ENCODE data around the gene CFAP299.

The CFAP299 gene

DNA sequence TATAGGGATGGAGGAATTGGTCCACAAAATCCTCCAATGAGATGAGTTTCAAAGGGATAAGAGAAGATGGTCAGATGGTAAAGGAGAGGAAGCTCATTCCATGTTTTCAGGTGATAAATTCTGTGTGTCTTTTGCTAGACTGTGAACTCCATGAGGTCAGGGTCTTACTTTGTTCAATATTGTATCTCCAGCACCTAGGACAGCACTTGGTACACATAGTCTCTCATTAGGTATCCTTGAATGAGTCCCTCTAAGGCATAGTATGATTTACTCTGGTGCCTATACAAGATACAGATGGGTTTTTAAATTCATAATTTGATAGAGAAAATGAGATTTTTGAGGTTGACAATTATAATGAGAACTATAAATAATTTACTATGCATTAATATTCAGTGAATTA is 510.7 kb downstream of the CFAP299 start:
- DNase-seq, result no peak

DNA sequence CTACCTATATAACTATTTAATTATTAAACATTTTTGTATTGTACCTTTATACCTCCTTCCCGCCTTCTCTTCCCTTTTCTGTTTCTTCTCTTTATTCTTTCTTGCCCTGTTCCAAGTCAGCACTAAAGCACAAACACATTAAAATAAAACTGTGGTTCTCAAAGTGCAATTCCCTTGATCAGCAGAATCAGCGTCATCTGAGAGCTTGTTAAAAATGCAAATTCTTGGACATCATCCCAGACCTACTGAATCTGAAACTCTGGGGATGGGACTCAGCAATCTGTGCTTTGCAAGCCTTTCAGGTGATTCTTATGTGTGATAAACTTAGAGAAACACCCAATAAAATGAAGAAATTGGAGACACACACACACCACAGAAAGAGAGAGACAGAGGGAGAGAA is 516.5 kb downstream of the CFAP299 start:
- DNase-seq, result no peak

DNA sequence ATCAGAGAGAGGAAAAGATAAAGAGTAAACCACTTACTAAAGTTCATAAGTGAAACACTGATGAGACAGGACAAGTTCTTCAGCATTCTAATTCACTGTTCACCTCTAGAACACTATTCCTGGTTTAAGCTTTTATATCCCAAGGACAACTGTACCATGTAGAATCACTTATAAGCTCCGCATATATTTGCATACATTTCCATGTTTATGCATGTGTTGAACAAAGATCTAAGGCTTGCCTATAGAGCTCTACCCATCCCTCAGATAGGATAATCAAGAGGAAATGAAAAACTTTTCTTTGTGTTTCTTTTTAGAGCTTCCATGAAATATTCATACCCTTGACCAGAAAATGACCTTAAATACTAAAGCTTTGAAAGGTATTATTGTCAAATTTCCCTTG is 538.0 kb downstream of the CFAP299 start:
- no peak for DNase-seq

DNA sequence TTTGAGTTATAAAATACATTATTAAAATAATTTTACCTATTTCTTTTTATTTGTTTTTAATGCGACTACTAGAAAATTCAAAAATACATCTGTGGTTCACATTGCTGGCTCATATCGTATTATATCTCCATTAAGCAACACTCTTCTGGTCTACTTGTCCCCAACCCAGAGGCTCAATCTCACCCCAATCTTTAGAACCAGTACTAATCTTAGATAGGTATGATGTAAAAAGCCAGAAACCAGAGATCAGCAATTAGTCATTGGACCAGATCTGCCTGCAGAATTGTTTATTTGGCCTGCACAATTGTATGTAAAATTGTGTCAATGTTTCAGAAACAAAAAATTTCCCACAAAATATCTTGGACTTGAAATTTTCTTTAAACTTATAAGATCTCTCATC is 539.4 kb downstream of the CFAP299 start:
- no peak for DNase-seq

DNA sequence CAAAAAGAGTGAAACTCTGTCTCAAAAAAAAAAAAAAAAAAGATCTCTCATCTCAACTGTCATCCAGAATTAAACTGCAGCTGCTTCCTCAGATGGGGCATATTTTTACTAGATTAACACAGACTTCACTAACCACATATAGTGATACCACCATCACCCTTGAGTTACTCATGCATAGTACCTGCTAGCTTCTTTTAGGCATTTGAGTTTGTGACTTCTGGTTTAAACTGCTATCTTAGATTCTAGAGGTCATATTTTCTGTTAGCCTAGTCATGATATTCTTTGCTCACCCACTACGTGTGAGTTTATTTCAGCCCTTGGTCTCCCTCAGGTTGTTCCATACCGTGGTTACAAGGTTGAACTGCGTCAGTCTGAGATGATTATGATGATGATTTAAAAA is 540.1 kb downstream of the CFAP299 start:
- no peak for DNase-seq

DNA sequence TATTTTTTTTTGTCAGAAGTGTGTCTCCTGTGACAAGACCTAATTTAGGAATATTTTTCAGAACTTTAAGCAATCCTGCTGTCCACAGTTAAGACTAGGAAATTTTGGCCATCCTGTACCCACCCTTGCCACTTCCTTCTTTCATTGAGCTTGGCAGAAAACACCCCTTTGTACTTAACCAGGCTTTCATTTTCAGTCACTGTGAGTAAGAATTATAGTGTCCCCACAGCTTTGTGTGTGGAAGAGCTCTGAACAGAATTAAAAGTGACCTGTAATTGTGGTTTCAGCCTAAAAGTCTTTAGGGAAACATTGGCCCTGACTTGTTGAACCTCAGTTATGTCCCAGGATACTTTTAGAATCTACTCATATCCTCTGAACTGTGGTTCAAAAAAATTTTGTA is 541.3 kb downstream of the CFAP299 start:
- DNase-seq, result no peak

DNA sequence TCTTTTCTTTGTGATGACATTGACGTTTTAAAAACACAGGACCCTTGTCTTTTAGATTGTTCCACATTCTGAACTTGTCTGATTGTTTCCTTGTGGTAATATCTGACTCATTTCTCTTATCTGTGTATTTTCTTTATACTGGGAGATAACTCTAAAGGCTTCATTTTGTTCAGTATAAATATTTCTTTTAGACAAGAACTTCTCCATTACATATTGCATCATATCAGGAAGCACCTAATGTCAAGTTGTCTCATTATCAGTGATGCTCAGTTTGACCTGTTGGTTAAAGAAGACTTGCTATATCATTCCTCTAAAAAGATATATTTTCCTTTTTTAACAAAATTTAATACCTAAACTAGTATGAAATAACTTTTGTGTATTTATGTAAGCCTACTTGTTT is 542.7 kb downstream of the CFAP299 start:
- no peak for DNase-seq

DNA sequence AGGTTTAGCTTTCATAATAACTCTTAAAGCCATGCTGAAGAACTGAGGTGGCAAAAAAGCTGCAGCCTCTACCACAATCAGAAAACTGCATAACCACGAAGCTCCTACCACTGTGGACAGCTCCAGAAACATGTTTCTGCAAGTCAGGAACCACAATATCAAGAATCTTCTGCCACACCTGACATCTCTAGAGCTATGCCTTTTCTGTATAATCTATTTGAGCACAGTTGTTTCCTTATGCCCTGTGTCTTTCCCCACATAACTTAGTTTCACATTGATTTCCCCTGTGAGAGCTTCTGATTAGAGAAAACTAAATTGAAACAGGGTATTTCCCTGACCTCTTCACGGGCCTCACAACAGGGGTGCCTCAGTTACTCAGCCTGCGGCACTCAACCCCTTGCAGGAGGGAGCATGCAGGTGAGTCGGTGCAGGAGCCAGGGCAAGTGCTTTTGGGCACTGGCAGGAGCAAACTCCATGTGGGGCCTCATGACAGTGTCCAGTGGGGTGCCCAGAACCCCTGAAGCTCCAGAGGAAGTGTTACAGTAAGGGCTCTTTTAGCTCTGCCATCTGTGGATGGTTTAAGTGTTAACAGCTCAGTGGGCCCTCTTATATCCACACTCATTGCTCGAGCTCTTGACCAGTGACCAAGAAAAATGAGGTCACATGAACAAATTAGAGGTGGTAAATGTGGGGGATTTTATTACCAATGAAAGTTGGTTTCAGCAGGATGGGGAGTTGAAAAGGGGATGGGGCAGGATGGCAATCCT is 562.2 kb downstream of the CFAP299 start:
- DNase-seq, result no peak

DNA sequence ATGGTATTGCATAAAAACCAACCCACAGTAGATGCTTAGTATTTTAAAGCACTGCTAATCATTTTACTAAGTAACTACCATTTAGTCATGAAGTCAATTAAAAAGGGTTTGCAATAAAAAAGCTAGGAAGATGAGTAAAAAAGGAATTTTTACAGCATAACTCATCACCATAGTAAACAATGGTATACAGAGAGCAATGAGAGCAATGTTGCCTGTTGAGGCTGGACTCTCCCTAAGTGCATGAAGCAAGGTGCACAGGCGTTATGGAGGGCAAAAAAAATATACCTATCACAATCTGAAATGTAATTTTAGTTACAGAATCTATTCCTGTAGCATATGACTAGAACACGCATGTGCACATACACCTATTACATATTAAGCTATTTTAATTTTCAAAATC is 565.4 kb downstream of the CFAP299 start:
- no peak for DNase-seq

DNA sequence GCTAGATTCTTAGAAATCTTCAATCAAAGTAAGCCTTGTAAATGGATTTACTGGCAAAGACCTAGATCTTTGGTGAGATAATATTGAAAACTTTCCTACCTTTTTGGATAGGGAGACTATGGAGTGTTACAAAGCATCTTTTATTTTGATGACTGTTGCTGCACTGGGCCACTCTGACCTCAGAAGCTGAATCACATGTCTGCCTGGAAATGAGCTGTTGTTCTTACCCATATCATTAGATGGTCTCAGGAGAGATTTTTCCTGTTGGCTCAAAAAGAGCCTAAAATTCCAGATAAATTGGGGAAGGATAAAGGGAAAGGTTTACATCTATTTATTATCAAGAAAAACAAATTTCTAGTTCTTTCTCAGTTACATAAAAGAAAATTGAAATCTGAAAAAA is 567.5 kb downstream of the CFAP299 start:
- DNase-seq, result no peak

DNA sequence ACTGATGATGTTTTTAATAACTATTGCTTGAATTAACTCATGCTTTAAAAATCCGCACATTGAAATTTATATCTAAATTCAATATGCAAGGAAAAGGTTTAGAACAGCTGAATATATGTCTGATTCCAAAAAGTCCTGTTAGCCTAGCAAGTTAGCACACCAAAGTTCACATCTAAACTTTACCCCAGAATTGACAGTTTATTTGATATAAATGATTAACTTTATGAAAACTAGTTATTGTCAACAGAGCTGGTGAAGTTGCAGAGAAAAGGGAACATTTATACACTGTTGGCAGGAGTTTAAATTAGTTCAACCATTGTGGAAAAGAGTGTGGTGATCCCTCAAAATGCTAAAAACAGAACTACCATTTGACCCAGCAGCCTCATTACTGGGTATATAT is 574.4 kb downstream of the CFAP299 start:
- no peak for DNase-seq

DNA sequence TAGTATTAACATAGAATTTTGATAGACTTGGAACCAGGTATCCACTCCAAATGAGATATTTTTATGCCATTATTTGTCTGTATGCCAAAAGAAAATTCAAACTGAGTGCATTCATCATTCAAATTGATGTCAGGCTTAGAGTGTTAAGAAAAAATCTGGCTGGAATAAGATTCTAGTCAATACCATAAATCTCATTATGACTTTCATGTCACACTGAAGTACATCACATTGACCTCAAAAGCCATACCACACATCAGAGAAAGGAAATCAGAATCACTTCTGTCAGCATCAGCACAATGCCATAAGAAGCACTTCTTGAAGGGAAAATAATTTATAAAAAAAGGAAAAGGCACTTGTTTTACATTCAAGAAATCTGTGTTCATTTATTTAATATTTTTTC is 575.9 kb downstream of the CFAP299 start:
- DNase-seq, result no peak

DNA sequence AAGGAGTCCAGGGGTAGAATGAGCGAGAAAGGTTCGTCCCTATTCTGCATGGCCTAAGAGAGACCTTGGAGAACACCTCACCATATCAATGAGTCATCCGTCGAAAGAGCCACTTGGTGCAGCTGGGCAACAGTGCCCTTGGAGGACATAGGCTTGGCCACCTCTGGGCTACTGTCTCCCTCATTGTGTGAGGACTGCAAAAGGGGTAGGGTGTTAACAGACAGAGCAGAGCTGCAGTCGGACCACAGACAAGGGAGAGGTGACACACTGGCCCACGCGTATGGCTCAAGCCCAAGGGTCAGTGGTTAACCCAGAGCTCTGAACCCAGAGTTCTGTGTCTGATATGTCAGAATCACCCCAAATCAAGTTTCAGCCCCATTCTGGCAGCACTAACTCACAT is 576.8 kb downstream of the CFAP299 start:
- DNase-seq, result no peak

DNA sequence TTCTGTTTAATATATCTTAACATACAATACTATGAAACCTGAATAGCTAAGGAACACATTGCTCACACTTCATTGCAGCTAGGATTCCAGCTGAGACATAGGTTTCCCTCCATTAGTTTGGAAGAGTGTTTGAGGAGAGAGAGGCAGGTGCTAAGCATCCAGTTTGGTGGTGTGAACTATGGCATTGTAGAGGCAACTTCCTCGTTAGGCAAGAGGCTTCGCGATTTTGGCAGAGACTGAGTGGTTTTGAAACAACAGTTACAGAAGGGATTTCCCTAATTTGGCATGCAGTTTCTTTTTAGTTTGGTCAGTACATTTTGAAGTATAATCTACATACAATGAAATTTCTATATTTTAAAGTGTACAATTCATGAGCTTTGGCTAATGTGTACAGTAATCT is 577.9 kb downstream of the CFAP299 start:
- DNase-seq, result peak; percentile 11 to 30 (median 15)

DNA sequence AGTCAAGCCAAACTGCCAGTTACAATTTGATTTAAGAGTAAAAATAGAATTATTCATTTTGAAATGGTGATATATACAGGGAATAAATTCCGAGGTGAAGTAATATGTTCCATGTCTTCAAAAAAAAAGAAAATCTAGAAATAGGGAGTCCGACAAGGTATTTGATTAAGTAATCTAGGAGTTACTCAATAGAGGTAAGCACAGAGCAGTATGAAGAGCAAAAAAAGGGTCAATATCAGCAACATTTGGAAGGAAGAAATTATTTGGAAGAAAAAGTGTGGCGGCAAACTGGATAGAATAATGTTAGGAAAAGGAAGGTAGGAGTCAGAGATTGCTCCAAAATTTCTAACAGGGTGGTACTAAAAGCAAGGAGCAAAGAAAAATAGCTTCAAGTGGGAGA is 581.2 kb downstream of the CFAP299 start:
- no peak for DNase-seq

DNA sequence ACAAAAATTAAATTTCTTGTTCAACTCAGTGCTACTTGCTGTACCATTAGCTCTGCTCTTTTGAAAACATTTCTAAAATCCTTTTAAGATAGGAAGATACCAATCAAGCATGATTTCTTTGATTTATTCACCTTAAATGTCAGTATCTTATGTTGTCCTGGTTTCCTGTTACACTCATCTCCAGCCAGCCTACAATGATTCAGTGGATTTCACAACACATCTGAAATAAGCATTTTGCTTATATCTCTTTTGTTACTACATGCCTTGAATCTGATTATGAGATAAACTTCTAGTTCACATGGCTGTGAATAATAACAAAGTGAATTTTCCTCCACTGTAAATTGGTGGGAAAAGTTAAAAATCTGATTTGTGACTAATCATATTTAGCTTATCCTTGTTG is 582.5 kb downstream of the CFAP299 start:
- no peak for DNase-seq

DNA sequence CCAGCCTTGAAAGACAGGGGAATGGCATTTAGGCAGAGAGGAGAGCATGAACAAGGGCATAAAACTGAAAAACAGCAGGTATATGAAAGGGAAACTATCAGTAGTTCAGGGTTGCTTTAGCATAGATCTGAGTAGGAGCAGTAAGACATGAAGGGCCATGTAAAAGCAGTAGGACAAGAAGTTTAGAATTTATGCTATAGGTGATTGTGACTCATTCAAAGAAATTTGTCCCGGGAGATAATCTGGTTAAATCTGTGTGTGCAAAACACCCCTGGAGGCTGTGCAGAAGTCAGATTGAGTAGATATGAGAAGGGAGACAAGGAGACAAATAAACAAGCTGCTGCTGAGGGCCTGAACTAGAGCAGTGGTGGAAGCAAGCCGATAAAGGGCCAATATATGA is 585.9 kb downstream of the CFAP299 start:
- DNase-seq, result no peak

DNA sequence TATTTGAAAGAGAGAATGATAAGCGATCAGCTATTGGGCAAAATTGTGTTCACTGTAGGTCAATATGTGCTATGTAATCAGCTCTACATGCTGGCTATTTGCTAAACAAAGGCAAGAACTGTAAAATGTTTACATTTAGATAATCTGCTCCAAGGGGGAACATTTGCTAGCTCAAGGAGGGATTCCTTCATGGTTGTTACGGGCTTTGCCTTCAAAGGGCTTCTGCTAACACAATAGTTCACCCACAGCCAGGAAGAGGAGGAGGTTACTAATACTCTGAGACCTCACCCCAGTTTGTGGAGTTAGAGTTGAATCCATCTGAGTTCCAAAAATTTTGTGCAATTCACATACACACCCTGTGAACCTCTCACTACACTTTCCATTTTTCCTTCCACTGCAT is 587.4 kb downstream of the CFAP299 start:
- no peak for DNase-seq

DNA sequence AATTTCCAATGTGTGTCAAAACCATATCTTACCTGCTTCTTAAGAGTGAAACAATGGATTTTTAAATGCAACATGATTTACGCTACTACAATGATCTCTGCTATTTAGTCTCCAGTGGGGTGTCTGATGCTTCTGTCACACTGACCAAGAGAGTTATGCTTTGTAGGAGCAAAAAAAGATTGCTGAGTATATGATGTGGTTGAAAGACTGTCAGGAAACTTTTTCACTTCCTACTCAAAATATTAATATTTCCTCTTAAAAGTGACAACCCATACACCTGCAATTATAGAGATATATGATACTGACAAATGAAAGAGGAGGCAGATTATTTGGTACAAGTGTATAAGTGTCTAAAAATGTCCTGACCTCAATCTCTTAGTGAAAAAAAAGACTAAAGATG is 589.8 kb downstream of the CFAP299 start:
- no peak for DNase-seq

DNA sequence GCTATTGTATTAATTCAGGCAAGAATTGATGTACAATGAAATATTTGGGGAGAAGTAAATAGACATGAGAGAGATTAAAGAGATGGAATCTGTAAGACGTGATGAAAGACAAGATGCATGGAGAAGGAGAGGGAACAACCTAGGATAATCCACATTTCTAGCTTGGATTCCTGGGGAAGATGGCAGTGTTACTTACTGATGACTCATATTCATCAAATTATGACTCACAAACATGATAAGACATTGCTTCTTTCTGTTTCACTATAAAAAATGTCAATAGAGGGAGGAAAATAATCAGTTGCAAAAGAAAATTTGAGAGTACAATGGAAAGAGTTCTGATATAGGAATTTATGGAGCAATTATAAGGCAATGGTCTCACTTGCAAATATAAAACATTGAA is 590.9 kb downstream of the CFAP299 start:
- DNase-seq, result no peak

DNA sequence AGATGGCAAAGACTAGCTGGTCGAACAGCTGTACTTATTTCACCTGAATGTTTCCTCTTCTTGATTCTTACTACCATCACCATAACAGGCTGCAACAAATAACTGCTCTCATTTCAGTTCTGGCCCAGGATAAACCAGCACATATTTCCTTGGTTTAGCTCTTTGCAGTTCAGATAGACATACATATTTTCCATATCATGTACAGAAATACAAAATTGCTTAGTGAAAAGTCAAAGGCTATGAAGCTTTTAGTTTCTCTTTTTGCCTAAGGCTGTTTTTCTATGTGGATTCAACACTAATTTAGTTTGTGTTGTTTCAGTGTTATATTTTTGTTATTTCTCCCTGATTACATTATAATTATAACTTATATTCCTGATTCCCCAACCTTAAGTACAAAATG is 591.4 kb downstream of the CFAP299 start:
- no peak for DNase-seq

DNA sequence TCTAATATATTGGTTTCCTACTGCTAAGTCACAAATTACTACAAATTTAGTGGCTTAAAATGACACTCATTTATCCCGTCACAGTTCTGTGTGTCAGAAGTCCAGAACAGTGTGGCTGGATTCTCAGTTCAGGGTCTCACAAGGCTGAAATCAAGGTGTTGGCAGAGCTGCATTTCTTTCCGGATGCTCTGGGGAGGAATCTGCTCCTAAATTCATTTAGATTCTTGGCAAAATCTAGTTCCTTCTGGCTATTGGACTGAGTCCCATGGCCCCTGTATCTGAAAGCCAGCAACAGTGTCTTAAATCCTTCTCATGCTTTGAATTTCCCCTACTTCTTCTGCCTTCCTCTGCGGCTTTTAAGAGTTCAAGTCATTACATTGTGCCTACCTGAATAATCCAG is 591.9 kb downstream of the CFAP299 start:
- DNase-seq, result no peak

DNA sequence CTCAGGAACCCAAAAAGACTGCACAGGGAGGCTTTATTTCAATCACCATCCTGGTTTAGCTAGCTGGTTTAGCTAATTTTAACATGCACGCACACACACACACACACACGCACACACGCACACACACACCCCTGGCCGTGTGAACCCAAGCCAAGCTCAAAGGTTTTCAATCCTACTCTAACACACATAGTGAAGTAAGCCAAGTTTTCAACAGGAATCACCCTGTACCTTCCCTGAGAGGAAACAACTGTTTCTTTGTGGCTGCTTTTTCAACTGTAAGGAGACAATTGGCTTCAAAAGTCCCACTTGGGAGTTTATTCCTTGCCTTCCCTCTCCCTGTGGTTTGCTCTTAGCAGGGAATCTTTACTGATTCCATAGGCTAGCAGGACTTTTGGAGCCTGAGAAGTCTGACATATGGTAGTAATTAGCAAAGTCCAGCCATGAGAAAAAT is 596.1 kb downstream of the CFAP299 start:
- DNase-seq, result no peak

DNA sequence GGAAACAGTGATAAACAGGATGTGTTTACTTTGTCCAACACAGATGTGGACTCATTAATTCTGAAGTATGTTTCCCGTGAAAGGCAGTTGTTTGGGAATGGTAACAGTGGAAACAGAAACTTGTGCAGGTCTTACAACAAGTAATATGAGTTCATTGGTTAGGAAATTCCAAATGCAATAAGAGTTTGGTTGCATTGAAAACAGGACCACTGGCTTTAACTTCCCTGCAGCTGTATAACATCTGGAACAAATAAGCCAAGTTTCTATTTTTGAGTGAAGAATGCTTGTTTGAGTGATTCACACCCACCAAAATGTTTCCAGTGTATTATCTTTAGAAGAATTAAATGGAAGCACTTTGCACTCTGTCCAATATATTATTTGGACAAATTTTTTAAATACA is 612.6 kb downstream of the CFAP299 start:
- DNase-seq, result no peak

DNA sequence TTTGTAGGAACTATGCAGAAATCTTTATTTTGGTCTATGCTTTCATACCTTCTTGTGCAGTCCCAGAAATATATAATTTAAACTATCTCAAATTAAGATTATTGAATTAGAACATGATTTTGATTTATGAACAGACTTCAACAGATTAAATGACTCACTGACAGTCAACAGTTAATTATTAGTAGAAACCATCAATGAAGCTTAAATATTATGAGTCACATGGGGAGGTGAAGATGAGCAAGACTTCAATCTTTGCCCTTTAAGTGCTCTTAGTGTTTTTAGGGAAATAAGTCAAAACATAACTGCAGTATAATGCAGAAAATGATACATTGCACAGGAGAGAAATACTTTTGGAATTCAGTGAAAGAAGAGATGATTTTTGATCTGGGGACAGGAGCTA is 613.5 kb downstream of the CFAP299 start:
- DNase-seq, result no peak

DNA sequence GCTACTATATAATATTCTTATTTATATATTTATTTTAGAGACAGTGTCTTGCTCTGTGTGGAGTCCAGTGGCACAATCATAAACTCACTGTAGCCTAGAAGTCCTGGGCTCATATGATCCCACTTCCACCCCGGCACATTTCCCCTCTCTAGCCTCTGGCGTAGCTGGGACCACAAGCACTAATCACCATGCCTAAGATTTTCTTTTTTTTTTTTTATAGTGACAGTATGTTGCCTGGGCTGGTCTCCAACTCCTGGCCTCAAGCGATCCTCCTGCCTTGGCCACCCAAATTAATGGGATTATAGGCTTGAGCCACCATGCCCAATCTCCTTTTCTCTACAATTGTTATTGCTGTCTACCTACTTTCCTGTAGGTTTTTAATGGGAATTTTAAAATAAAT is 620.9 kb downstream of the CFAP299 start:
- DNase-seq, result no peak

All from suppressor macrophage treated with lipopolysaccharide for 1 hour (primary cell).